AG09309 (cell line): ENCODE data around the gene ACSL1.

Experiments used
- DNase-seq: peaks from one replicate; pipeline ENCODE4 v3.0.0-alpha.2; 2010; ENCODE audit warnings: low read depth
- H3K4me3 ChIP-seq: 2 replicates; pipeline ENCODE4 v1.5.1; 2011; ENCODE audit warnings: mild to moderate bottlenecking, low read depth, low read length, moderate library complexity; ENCODE audit not compliant: control insufficient read depth
- TF ChIP-seq, protein P1 (sequence below): IDR thresholded peaks from 2 replicates; pipeline ENCODE4 v1.5.1; 2011; ENCODE audit warnings: mild to moderate bottlenecking, low read depth, low read length, inconsistent platforms; ENCODE audit not compliant: insufficient read depth, control insufficient read depth; ENCODE audit errors: missing control alignments

ACSL1 gene

DNA sequence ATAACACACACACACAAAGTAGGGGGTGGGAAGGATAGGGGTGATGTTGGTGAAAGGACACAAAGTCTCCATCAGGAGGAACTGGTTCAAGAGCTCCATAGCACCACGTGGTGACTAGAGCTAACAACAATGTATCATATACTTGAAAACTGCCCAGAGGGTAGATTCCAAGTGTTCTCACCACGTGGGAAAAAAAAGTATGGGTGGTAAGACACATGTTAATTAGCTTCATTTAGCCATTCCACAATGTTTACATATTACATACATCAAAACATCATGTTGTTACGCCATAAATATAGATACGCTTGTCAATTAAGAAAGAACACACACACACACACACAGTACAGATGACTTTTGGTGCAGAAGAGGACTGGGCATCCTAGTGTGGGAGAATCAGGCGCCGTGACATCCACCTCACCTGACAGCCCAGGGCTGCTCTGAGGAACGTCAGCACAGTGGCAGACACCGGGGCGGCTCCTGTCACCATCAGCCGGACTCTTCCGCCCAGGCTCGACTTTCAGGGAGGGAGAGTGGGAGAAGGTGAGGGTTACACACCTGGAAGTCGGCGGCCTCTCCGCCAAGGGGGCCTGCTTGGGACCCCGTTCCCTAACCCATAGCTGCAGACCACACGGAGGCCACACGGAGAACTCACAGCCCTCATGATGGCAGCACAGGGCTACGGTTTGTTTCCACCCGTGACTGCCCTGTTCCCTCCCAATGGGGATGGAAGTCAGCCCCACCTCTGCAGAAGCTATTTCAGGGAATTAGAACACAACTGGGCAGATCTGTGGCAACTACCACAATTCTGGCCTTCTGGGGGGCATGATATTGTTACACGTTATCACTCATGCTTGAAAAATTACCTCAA is 60.1 kb downstream of the ACSL1 start:
- DNase-seq, result no peak

DNA sequence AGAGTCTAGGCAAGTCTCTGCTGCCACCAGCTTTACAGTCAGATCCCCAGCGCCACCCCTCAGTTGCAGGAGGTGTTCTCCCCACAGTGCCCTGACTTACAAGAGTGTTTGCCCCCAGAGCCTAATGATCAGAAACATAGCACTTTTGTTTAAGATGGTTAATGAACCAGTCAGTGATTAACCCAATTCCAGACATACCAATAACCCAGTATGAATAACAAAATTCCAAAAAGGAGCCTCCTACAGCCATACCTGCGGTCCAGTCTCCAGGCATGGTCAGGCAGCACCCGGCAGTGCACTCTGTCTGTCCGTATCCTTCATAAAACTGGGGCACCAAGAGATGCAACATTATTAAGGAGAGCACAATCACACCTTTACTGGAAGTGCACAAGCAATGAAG is 61.2 kb downstream of the ACSL1 start:
- TF ChIP-seq, protein P1, sequence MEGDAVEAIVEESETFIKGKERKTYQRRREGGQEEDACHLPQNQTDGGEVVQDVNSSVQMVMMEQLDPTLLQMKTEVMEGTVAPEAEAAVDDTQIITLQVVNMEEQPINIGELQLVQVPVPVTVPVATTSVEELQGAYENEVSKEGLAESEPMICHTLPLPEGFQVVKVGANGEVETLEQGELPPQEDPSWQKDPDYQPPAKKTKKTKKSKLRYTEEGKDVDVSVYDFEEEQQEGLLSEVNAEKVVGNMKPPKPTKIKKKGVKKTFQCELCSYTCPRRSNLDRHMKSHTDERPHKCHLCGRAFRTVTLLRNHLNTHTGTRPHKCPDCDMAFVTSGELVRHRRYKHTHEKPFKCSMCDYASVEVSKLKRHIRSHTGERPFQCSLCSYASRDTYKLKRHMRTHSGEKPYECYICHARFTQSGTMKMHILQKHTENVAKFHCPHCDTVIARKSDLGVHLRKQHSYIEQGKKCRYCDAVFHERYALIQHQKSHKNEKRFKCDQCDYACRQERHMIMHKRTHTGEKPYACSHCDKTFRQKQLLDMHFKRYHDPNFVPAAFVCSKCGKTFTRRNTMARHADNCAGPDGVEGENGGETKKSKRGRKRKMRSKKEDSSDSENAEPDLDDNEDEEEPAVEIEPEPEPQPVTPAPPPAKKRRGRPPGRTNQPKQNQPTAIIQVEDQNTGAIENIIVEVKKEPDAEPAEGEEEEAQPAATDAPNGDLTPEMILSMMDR, result no peak
- DNase-seq, result no peak
- H3K4me3 ChIP-seq, result no peak overlapping the region

More for the DNA sequence above, 60.1 kb downstream of the ACSL1 start:
- no peak overlapping the region for H3K4me3 ChIP-seq
- TF ChIP-seq, protein P1, result no peak

DNA sequence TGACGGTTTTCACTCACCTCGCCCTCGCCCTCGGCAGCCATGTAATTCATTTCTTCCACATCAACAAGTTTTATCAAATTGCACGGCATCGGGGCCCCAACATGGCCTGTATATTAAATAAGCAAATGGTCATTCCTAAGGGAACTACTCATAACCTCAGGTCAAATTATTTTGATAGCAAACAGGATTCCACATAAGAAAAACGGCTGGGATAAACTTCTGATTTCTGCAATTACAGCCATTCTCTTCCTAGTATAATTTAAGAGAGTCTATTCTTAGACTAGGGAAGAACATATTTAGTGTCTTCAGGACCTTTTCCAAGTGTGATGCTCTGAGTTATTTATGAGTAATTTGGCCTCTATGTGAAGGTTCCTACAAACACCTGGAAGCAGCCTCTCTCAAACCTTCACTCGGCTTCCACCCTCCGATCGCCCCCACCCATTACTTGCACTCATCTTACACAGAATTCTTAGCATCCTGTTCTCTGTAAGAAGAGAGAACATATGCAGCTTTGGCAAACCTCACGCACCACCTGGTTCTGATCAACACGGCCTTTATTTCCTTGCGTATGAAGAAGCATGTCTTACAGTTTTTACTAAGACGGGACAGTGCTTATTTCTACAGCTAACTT is 62.5 kb downstream of the ACSL1 start:
- no peak overlapping the region for H3K4me3 ChIP-seq
- TF ChIP-seq, protein P1, result no peak
- no peak for DNase-seq

DNA sequence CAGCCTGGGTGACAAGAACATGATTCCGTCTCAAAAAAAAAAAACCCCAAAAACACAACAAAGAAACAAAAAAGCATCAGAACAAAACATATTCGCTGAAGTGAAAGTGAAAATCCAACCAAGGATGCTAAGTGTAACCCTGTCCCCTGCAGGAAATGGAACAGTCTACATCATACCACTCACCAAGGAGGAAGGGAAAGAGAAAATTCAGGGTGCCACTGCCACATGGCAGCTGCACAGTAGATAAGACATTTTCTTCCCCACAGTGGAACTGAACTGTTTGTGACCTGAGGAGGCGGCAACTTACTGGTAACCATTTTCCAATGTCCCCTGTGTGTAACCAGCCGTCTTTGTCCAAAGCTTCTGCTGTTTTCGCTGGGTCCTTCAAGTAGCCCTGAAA is 63.7 kb downstream of the ACSL1 start:
- no peak overlapping the region for H3K4me3 ChIP-seq
- no peak for DNase-seq
- TF ChIP-seq, protein P1, result no peak

DNA sequence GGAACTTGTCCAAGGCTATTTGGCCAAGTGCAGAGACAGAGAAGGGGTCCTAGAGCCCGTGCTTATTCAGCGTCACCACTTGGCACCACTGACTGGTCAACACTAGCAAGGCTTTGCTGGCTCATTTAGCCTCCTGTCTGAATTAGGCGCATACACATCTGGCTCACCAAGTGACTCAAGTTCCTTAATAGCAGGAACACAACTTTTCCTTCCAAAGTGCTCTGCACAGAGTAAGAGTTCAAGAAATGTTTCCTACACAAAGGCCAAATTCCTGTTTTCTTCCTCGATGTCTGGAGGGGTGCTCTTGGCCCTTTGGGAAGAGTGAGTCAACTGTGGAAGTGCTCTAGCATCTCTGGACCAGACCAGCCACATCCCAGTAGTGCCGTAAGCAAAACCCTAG is 65.1 kb downstream of the ACSL1 start:
- TF ChIP-seq, protein P1, result no peak
- no peak overlapping the region for H3K4me3 ChIP-seq
- DNase-seq, result no peak

DNA sequence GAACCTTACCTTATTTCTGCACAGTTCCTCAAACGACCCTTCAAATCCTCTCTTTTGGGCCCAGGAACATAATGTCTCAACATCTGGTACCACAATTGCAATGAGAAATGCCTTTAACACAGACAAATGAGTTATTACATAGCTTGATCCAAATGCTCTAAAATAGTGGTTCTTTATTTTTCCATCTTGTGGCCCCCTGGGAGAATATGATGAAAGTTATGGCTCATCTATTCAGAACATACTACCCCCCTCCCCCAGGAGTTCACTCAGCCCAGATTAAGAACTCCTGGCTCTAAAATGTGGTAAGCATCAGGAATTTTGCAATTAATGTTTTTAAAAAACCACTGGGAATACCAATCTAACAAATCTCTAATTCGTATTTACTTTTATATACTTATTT is 68.0 kb downstream of the ACSL1 start:
- DNase-seq, result no peak
- TF ChIP-seq, protein P1, result no peak
- no peak overlapping the region for H3K4me3 ChIP-seq
